Stimulated activated CD4-positive, alpha-beta T cell treated with anti-CD3 and anti-CD28 coated beads, Interleukin-4, amount 100 ng/mL, for 24 hours (primary cell): ENCODE results near the gene ARL4A.
"Not testable (repeated sequence)": the region's sequence is repeated elsewhere in the genome, so short reads cannot be mapped to it uniquely, and the experiment has no call there.

Source experiments
- DNase-seq: peaks from one replicate; pipeline ENCODE4 v3.0.0-alpha.2; 2020

Gene ARL4A, protein sequence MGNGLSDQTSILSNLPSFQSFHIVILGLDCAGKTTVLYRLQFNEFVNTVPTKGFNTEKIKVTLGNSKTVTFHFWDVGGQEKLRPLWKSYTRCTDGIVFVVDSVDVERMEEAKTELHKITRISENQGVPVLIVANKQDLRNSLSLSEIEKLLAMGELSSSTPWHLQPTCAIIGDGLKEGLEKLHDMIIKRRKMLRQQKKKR

DNA sequence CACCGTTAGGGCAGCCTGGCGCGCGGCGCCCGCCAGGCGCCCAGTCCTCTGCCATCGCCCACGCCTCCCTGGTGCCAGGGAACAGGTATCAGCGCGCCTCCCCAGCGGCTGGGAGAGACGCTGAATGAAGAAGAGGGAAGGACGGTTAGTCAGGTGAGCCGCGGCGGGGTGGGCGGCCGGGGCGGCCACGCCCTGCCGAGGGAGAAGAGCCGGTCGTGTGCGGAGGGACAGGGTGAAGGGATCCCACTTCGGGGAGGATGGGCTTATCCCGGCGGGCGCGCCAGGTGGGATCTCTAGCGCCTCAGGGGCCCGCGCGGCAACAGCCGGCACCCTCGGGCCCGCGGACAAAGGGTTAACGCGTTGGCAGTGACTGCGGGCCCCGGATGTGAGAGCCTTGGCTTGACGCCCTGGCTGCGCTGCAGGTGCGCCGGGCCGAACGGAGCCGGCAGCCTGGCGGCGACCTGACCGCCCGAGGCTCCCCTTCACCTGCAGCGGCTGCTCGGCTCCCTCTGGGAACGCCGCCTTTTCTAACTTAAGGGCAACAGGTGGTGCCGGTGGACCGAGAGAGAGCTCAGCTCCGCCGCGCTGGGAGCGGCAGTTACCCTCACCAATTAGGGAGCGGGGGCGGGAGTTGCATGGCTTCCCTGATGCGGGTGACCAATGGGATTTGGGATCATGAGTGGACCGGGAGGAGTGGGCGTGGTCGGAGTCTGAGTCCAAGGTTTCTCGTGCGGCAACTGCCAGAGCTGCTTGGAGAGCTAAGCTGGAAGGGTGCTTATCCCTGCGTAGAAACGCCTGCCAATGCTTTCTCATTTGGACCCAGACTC lies at the start of gene ARL4A:
Gene ARL4A (plus strand): TSS at position 743 of the 827 bp plus-strand sequence. CDS start 622 bp downstream, outside the sequence.
- peak; percentile 95 for DNase-seq

GRCh38 chr7:12637819-12638592 lies 49.4 kb upstream of the ARL4A start:
- no peak for DNase-seq

DNA sequence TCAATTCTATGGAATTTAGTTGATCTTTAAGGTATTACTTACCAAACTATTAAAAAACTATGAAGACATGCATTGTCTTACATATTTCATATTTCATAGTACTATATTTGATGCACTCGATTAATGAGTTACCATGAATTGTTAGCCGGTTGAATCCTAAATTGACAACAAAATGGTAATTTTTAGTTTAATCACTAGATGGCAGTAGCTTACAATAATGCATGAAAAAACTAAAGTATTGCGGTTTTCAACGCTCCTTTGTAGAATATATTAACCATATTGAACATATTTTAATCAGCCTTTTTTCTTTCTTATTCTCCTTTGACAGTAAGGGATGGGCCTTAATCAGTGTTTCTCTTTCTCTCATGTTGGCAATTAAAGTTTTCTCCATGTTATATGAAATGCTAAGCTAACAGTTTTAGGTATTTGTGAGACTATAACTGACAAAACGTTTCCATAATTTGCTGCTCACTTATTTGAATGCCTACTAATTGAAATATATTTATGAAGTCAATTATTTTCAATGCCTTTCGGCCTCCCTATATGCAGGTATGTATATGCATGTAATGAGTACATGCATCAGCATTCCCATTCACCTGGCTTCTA lies 48.5 kb upstream of the ARL4A start:
- DNase-seq = no peak

DNA sequence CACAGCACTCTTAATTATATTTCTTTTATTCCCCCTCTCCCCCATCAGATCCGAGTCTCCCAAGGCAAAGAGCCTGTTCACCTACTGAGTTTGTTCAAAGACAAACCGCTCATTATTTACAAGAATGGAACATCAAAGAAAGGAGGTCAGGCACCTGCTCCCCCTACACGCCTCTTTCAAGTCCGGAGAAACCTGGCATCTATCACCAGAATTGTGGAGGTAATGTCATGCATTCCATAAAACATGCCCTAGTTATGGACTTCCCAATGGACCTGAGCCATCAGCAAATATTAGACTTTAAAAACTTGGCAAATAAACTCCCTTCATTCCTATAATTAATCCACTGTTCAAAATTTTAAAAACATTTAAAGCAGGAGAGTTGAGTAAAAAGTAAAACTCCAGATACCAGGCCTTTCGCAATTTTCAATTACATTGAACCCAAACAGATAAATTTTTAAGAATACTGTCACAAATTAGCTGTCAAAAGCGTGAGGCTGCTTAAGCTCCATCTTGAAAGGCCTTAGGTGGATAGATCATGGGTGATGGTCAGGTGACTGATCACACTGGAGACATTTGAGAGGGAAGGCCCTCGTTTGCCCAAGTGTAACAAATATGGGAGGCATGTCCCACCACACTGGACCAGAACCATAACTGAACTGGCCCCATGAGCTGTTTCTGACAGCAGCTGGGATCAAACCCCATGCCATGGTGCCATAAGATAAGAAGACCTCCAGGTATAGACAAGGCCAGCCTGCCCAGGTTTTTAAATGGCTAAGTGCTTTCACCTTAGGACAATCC lies 46.9 kb upstream of the ARL4A start:
- no peak for DNase-seq

GRCh38 chr7:12641196-12641595 lies 46.2 kb upstream of the ARL4A start:
- no peak for DNase-seq

- no peak for DNase-seq
These were observed 44.9 kb upstream of the ARL4A start for GRCh38 chr7:12642508-12642907.

GRCh38 chr7:12643001-12643643 lies 44.3 kb upstream of the ARL4A start:
- DNase-seq = no peak

DNA sequence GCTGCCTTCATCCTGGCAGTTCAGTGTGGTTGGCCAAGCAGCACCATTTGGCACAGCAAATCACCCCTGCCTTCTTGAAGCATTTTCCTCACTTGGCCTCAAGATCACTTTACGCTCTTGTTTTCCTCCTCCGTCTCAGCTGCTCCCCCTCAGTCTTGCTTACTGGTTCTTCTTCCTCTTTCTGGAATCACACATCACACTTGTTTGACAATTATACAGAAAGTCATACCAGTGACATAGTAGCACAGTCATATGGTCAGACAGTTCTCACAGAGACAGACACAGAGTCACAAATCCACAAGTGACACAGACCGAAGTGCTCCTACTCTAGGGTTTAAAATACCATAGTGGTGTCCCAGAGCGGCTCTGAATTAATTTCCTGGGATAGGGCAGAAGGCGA lies 43.8 kb upstream of the ARL4A start:
- DNase-seq = no peak

- not testable (repeated sequence) for DNase-seq
These were observed 42.2 kb upstream of the ARL4A start for GRCh38 chr7:12645212-12645611.

DNA sequence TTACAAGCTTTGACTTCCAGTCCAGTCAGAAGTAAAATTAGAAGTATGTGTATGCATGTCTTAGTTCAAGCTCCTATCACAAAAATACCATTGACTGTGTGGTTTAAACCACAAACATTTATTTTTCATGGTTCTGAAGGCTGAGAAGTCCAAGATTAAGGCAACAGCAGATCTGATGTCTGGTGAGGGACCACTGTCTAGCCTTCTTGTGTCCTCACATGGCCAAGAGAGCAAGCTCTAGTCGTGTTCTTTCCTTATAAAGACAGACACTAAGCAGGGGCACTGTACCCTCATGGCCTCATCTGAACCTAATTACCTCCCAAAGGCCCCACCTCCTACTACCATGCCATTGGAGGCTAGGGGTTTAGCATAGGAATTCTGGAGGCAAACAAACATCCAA lies 41.3 kb upstream of the ARL4A start:
- no peak for DNase-seq

GRCh38 chr7:12647364-12648219 lies 39.8 kb upstream of the ARL4A start:
- no peak for DNase-seq

GRCh38 chr7:12648704-12649261 lies 38.6 kb upstream of the ARL4A start:
- DNase-seq = no peak

- no peak for DNase-seq
These were observed 38.1 kb upstream of the ARL4A start for GRCh38 chr7:12649348-12649747.

- no peak for DNase-seq
These were observed 37.4 kb upstream of the ARL4A start for GRCh38 chr7:12650080-12650479.

- DNase-seq = no peak
These were observed 34.3 kb upstream of the ARL4A start for GRCh38 chr7:12653110-12653509.

DNA sequence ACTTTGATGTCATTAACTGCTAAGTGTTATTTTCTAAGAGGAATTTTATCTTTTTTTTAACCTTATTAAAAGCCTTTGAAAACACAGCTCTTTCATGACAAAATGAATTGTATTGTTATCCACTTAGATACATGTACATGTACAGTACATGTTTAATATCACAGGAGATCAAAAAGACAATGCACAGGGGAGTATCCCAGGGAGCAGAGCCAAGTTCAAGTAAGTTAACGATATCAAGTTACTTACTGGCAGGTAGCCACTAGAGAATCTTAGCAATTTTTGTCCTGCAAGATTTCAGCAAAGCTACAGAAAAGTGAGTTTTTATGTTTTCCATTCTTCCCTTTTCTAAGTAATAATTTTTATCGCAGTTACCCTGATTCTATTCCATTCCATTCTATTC lies 33.9 kb upstream of the ARL4A start:
- no peak for DNase-seq

DNA sequence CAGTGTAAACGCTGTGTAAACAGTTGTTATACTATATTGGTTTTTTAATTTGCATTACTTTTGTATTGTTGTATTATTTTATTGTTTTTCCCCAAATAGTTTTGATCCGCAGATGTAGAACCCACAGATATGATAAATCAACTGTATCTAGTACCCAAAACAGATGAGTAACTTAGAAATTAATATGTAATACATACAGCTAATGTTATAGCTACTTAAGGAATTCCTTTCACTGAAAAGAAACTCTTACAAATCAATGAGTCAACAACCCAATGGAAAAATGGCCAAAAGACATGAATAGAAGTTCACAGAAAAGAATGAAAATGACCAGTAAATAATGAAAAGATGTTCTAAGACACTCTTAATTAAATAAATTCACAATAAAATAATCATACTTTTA lies 32.3 kb upstream of the ARL4A start:
- DNase-seq = no peak

DNA sequence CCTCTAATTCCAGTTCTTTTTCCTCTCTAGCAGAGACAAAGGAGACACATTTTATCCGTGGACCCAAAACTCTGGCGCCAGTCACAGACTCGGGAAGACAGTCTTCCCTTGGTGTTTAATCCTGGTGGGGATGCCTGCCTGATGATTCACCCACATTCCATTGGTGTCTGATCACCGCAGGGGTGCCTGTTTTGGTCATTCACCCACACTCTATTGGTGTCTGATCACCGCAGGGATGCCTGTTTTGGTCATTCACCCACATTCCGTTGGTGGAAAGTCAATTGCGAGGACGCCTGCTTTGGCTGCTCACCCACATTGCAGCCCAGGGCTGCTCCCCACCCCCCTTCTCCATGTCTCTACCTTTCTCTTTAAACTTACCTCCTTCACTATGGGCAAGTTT lies 27.0 kb upstream of the ARL4A start:
- not testable (repeated sequence) for DNase-seq

DNA sequence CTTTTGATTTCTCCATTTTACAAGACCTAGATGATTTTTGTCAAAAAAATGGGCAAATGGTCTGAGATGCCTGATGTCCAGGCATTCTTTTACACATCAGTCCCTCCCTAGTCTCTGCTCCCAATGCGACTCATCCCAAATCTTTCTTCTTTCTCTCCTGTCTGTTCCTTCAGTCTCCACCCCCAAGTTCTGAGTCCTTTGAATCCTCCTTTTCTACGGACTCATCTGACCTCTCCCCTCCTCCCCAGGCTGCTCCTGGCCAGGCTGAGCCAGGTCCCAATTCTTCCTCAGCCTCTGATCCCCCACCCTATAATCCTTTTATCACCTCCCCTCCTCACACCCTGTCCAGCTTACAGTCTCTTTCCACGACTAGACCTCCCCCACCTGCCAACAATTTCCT lies 26.4 kb upstream of the ARL4A start:
- not testable (repeated sequence) for DNase-seq

DNA sequence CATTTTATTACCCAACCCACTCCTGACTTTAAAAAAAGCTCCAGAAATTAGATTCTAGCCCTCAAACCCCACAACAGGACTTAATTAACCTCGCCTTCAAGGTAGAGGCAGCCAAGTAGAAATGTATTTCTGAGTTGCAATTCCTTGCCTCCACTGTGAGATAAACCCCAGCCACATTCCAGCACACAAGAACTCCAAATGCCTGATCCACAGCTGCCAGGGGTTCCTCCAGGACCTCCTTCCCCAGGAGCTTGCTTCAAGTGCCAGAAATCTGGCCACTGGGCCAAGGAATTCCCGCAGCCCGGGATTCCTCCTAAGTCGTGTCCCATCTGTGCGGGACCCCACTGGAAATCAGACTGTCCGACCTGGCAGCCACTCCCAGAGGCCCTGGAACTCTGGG lies 25.9 kb upstream of the ARL4A start:
- no peak for DNase-seq
